Mucosa of gallbladder (tissue), 1 donor: Measurements from ENCODE around the gene SLC25A47. TPM values are rescaled to one million over a fixed set of nuclear protein-coding genes. Genes with fewer than 3 reads are reported as not detected.
"Not testable (repeated sequence)": the region's sequence is repeated elsewhere in the genome, so short reads cannot be mapped to it uniquely, and the experiment has no call there.

Experiments
- DNase-seq: peaks from one replicate; pipeline ENCODE4 v3.0.0-alpha.2; 2020; ENCODE audit warnings: low spot score
- total RNA-seq: library from RNA; stranded (reverse); gene quantifications from one replicate; pipeline ENCODE4 v1.2.1, GENCODE V29; 2021
- donor health status: DM: no; HTN: no; CAD: no.

The SLC25A47 gene
- 0.20 TPM for total RNA-seq

GRCh38 chr14:100323121-100323941 is at the start of gene SLC25A47:
TSS of gene SLC25A47 (plus strand) at chr14:100323339. CDS start at chr14:100323415, 76 bp downstream.
- no peak for DNase-seq

DNA sequence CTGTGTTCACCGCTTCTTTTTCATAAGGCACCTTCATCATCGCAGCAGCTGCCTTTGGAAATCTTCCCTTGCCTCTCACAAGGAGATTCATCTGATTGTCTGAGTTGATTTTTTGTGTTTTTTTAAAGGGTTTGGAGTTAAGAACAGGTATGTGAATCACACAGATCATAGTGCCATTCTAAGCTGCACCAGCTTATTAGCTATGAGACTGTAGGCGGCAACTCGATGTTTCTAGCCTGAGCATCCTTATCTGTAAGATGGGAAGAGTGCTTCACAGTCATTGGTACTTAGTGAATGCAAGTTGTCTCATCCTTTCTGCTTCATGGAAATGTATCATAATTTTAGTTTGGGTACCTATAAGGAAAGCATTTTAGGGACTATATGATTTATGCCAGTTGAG is 48.9 kb upstream of the SLC25A47 start:
- no peak for DNase-seq

GRCh38 chr14:100275214-100275613 is 47.9 kb upstream of the SLC25A47 start:
- no peak for DNase-seq

GRCh38 chr14:100278702-100279101 is 44.4 kb upstream of the SLC25A47 start:
- no peak for DNase-seq

- DNase-seq = no peak
These were observed 44.0 kb upstream of the SLC25A47 start for GRCh38 chr14:100279133-100279532.

DNA sequence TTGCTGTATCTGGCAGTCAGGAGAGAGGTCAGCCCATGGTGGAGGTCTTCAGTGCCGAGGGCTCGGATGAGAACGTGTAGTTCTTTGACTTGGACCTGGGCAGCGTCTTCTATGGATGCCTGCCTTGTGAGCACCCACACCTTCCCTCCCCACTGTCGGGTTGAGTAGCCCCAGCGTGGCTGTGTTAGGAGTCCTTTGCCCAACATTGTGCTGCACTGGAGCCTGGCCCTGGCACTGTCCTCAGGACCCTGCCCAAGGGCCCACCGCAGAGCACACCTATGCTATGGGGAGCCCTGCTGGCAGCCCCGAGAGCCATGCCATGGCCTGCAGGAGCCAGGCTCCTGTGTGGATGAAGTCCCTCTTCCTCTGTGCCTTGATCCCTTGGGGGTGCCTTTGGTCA is 43.6 kb upstream of the SLC25A47 start:
- no peak for DNase-seq

DNA sequence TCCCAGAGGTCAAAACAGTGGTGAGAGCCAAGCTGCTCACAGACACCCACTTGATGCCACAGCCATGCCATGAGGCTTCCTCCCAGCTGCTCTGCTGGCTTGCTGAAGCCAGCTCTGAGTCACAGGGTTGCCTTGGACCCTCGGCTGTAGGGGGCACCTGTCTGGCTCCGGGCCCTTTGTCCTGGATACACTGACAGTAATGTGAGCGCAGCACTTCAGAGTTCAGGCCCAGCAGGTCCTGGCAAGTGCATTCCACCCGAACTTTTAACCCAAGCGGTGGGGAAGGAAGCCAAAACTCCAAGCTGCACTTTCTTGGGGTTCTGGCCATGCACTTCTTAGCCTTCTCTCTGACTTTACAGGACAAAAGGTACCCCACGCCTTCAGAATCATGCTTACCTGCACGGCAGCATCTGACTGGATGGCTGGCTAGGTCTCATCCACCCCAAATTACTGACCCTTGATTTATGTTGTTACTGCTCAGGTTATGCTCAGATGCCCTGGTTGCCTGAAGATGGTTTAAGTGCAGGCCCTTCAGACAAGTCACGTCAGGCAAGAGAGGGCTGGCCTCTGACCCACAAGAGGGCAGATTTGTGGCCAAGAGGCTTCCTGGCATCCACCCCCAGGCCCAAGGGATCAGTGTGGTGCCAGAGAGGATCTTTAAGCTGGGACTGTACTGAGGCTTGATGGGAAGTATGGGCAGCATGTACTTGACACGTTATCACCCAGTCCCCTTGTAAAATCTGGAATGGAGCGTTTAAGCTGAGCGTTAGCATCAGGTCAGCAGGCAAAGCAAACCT is 41.7 kb upstream of the SLC25A47 start:
- DNase-seq = peak; percentile 6

GRCh38 chr14:100282083-100282350 is 41.1 kb upstream of the SLC25A47 start:
- DNase-seq = no peak

GRCh38 chr14:100282766-100283419 is 40.2 kb upstream of the SLC25A47 start:
- peak; percentile 9 for DNase-seq

DNA sequence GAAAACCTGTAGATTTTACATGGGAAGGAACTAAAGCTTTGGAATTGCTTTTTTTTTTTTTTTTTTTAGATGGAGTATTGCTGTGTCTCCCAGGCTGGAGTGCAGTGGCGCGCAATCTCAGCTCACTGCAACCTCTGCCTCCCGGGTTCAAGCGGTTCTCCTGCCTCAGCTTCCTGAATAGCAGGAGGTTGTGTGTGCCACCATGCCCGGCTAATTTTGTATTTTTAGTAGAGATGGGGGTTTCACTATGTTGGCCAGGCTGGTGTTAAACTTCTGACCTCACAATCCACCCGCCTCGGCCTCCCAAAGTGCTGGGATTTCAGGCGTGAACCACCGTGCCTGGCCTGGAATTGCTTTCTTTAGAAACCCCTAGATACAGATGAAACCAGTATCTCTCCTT is 39.7 kb upstream of the SLC25A47 start:
- not testable (repeated sequence) for DNase-seq

DNA sequence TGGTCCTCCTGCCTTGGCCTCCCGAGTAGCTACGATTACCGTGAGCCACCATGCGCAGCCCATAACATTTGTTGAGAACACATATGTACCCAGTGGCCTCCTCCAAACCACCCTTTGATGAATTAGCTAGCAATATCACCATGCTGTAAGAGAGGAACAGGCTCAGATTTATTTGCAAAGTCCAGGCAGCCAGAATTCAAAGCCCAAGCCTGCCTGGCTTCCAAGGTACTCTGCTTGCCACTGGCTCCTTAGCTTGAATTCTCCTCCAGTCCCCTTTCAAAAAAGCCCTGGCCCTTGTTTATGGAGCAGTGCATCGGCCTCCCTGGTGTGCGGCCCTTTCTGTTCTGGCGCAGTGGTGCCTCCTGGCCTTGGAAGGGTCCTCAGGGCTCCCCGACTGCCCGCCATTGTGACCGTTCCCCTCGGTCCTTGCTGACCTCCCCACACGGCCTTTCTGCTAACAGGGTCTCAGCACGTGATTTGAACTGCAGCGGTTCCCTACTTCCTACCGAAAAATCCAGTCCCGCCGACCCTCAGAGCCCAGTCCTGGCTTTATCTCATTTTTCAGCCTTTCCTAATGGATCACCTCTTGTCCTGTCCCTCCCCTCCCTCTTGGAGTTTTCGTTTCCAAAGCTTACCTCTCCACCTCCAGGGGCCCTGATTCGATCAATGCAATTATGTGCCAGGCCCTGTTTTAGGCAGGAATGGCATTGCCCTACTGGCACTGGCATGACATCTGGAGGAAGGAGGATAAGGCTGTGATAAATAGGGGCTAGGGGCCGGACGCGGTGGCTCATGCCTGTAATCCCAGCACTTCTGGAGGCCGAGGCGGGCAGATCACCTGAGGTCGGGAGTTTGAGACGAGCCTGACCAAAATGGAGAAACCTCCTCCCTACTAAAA is 38.9 kb upstream of the SLC25A47 start:
- DNase-seq = no peak

GRCh38 chr14:100285021-100285912 is 37.9 kb upstream of the SLC25A47 start:
- DNase-seq = peak; percentile 51

DNA sequence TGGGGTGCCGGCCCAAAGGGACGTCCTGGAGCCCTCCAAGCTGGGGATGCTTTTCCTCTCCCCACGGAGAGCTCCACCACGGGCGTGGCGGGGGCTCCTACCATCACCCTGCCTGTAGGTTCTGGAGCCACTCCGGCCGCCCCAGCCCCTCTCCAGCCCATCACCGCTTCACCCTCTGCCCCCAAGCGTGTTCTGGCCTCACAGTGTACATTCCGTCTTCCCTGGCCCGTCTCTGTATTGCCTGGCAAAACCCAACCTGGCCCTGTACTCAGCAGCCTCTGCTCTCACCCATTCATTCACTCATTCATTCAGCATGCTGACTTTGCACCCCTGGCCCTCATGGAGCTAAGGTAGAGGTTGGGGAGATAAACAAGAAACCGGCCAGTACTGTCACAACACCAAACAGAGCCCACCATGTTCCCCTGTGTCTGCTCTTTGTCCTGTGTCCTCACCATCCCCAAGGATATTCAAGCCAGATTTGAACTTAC is 37.2 kb upstream of the SLC25A47 start:
- DNase-seq = no peak

DNA sequence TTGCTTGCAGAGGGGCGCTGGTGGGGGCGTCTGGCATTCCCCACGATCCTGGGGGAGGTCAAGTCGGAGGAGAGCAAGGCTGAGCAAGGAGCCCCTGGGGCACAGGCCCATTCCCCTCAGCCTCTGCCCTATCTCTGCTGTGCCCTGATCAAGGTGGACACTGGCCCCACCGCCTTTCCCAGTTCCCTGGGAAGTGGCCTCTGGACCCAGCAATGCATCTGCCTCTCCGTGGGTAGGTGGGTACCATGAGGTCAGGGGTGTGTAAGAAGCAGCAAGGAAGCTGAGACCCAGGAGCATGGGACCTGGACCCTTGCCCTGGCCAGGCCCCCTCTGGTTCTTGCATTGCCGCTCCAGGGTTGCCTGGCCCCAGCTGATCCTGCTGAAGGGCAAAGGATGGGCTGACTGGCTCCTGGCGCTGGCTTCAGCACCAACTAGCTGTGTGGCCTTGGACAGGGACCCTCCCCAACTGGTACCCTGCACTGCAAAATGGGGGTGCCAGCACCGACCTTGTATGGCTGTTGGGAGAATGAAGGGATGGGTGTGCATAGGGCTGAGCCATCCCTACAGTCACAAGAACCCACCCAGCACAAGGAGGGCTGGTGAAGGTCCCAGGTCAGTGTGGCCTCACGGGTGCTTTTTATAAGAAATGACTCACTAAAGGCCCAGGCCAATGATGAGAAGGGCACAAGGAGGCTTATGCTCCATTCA is 36.5 kb upstream of the SLC25A47 start:
- no peak for DNase-seq

DNA sequence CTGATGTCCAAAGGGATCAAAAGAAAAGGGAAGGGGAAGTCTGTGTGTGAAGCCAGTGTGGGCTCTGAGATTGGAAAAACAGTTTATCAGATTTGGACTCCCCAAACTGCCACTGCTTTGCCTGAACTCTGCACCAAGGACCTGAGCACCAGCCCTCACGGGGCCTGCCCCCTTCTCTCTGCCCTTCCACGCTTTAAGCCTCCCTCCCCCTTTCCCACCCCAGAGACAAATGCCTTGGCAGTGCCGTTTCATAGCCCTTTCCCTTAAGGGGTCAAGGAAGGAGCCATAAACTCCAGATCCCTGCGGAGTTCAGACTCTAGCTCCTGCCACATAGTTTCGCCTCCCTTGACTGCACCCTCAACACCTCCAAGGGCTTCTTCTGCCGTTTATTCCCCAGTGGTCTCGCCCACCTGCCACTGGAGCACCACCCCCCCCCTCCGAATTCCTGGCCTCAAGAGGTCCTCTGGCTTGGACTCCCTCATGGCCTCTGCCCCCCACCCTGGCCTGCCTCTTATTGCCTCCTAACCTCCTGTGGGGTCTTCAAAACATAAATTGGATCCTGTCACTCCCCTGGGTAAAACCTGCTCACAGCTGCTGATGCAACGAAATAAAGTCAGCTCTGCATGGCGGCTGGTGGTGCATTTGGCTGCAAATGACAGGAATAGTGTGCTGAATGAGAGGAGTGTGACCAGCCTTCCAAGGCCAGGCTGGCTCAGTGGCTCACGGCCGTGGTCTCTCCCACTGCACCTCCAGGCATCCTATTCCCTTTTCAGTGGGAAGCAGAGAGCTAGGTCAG is 35.7 kb upstream of the SLC25A47 start:
- DNase-seq = no peak

DNA sequence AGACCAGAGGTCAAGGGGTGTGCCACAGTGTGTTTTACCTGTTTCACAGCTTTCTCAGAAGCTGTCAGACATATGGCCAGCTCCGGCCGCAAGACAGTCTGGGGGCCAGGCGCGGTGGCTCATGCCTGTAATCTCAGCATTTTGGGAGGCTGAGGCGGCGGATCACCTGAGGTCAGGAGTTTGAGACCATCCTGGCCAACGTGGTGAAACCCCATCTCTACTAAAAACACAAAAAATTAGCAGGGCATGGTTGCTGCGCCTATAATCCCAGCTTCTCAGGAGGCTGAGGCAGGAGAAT is 35.2 kb upstream of the SLC25A47 start:
- not testable (repeated sequence) for DNase-seq

DNA sequence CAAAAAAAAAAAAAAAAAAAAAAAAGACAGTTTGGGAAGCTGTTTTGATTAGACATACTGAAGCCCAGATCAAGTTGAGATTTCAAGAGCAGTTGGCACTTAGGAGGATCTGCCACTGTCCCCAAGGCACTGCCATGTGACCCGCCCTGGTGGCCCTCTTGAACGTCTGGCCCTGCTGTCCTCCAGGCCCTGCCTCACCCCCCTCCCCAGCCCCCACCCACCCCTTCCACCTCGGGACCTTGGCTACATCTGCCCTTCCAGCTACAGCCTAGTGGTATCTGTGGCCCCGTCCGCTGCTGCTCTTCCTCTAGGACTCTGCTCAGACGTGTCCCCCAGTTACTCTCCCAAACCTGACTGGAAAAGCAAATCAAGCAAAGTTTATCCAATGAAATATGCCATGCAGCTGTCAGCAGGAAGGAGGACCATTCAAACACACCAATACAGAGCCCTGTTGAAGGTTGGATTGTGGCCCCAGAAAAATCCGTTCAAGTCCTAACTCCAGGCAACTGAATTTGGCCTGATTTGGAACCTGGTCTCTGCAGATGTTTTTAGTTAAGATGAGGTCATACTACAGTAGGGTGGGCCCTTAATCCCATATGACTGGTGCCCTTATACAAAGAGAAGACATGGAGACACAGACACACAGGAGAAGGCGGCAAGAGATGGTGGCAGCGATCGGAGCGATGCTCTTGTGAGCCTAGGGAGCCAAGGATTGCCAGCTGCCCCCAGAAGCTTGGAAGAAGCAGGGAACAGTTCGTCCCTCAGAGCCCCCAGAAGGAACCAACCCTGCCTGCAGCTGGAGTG is 34.6 kb upstream of the SLC25A47 start:
- no peak for DNase-seq

- DNase-seq = no peak
These were observed 33.1 kb upstream of the SLC25A47 start for GRCh38 chr14:100289916-100290606.
